Fibroblast of pulmonary artery (primary cell): ENCODE measurements around the gene ACVR1C.
"Not testable (repeated sequence)": the region's sequence is repeated elsewhere in the genome, so short reads cannot be mapped to it uniquely, and the experiment has no call there.

ENCODE experiments used
- DNase-seq: peaks from one replicate; pipeline ENCODE4 v3.0.0-alpha.2; 2010; ENCODE audit warnings: low read depth
- H3K4me3 ChIP-seq: replicated peaks from 2 replicates; pipeline ENCODE4 v1.5.1; 2011; ENCODE audit warnings: low read depth, mild to moderate bottlenecking, control low read depth, low read length, moderate library complexity
- TF ChIP-seq, protein P1 (sequence below): IDR thresholded peaks from 2 replicates; pipeline ENCODE4 v1.5.1; 2011; ENCODE audit warnings: mild to moderate bottlenecking, control low read depth, low read length, inconsistent platforms; ENCODE audit errors: missing control alignments

Gene ACVR1C

GRCh38 chr2:157592374-157592773 lies 36.3 kb downstream of the ACVR1C start:
- no peak for DNase-seq
- no peak overlapping the region for H3K4me3 ChIP-seq
- TF ChIP-seq, protein P1, sequence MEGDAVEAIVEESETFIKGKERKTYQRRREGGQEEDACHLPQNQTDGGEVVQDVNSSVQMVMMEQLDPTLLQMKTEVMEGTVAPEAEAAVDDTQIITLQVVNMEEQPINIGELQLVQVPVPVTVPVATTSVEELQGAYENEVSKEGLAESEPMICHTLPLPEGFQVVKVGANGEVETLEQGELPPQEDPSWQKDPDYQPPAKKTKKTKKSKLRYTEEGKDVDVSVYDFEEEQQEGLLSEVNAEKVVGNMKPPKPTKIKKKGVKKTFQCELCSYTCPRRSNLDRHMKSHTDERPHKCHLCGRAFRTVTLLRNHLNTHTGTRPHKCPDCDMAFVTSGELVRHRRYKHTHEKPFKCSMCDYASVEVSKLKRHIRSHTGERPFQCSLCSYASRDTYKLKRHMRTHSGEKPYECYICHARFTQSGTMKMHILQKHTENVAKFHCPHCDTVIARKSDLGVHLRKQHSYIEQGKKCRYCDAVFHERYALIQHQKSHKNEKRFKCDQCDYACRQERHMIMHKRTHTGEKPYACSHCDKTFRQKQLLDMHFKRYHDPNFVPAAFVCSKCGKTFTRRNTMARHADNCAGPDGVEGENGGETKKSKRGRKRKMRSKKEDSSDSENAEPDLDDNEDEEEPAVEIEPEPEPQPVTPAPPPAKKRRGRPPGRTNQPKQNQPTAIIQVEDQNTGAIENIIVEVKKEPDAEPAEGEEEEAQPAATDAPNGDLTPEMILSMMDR = no peak

GRCh38 chr2:157587576-157587975 lies 41.1 kb downstream of the ACVR1C start:
- TF ChIP-seq, protein P1 = no peak
- no peak for DNase-seq
- H3K4me3 ChIP-seq = no peak overlapping the region

DNA sequence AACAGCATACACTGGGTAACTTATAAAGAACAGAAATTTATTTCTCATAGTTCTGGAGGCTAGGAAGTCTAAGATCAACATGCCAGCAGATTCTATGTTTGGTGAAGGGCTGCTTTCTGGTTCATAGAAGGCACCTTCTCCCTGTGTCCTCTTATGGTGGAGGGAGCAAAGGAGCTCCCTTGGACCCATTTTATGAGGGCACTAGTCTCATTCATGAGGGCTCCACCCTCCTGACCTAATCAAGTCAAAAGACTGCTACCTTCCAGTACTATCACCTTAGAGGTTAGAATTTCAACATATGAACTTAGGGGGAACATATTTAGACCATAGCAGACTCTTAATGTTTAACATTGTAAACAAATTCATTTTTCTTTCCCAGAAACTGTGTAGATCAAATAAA lies 54.5 kb downstream of the ACVR1C start:
- no peak overlapping the region for H3K4me3 ChIP-seq
- DNase-seq = no peak
- TF ChIP-seq, protein P1 = no peak

GRCh38 chr2:157572725-157573124 lies 55.9 kb downstream of the ACVR1C start:
- H3K4me3 ChIP-seq = no peak overlapping the region
- no peak for DNase-seq
- TF ChIP-seq, protein P1 = peak; percentile 19

DNA sequence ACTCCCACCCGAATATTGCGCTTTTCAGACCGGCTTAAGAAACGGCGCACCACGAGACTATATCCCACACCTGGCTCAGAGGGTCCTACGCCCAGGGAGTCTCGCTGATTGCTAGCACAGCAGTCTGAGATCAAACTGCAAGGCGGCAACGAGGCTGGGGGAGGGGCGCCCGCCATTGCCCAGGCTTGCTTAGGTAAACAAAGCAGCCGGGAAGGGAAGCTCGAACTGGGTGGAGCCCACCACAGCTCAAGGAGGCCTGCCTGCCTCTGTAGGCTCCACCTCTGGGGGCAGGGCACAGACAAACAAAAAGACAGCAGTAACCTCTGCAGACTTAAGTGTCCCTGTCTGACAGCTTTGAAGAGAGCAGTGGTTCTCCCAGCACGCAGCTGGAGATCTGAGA lies 62.0 kb downstream of the ACVR1C start:
- H3K4me3 ChIP-seq, DNase-seq: not testable (repeated sequence)

DNA sequence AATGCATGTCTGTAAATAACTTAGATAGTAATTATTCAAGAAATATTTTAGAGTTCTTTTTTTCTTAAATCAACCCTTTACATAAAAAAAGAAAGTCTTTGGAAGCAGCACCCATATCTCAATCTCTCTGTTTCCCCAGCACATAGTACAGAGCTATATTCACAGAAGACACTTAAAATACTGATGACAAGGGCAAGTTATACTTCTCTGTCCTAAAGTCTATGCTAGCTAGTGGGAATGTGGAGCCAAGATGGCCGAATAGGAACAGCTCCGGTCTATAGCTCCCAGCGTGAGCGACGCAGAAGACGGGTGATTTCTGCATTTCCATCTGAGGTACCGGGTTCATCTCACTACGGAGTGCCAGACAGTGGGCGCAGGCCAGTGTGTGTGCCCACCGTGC lies 62.6 kb downstream of the ACVR1C start:
- DNase-seq, H3K4me3 ChIP-seq: not testable (repeated sequence)

GRCh38 chr2:157565550-157565949 lies 63.1 kb downstream of the ACVR1C start:
- no peak for DNase-seq
- no peak overlapping the region for H3K4me3 ChIP-seq
- TF ChIP-seq, protein P1 = no peak

- no peak for DNase-seq
- H3K4me3 ChIP-seq = no peak overlapping the region
- TF ChIP-seq, protein P1 = no peak
Measured at GRCh38 chr2:157559890-157560289, 68.8 kb downstream of the ACVR1C start.
